Lung (tissue), 12 donors: ENCODE data around the gene TAF1B. TPM values are rescaled to one million over a fixed set of nuclear protein-coding genes. Genes with fewer than 3 reads are reported as not detected.

Experiments used
- ATAC-seq: fragments of 200-7000 bp; cut with Tn5 transposase; one replicate; pipeline ENCODE4 v1.9.1; 2020; ENCODE audit warnings: moderate number of reproducible peaks; ENCODE audit not compliant: insufficient read depth, low FRiP score
- DNase-seq, 3 donors: peaks; one replicate each; pipeline ENCODE4 v3.0.0-alpha.2; 2013 to 2017
- H3K27ac ChIP-seq, 2 donors: one replicate each; pipeline ENCODE4 v1.5.1; 2013; ENCODE audit warnings: mild to moderate bottlenecking in 2 of 2, moderate library complexity in 2 of 2, control low read depth in 1 of 2, inconsistent platforms in 1 of 2, low read depth in 1 of 2, low read length in 1 of 2
- H3K27me3 ChIP-seq, 3 donors: one replicate each; pipeline ENCODE4 v1.5.1; 2013; ENCODE audit warnings: low read length in 2 of 3; ENCODE audit not compliant: control insufficient read depth in 3 of 3, insufficient read depth in 3 of 3
- H3K36me3 ChIP-seq, 4 donors: one replicate each; pipeline ENCODE4 v1.5.1; 2013; ENCODE audit warnings: low read length in 4 of 4, mild to moderate bottlenecking in 1 of 4, moderate library complexity in 1 of 4; ENCODE audit not compliant: control insufficient read depth in 4 of 4, insufficient read depth in 4 of 4
- H3K4me1 ChIP-seq, 5 donors: one replicate each; pipeline ENCODE4 v1.5.1; 2013; ENCODE audit warnings: low read length in 5 of 5, mild to moderate bottlenecking in 2 of 5, moderate library complexity in 1 of 5; ENCODE audit not compliant: control insufficient read depth in 5 of 5, insufficient read depth in 5 of 5
- H3K4me3 ChIP-seq: one replicate; pipeline ENCODE4 v1.5.1; 2013; ENCODE audit warnings: mild to moderate bottlenecking, control low read depth, moderate library complexity
- H3K9ac ChIP-seq, 2 donors: one replicate each; pipeline ENCODE4 v1.5.1; 2013; ENCODE audit warnings: low read length in 2 of 2, control low read depth in 1 of 2; ENCODE audit not compliant: insufficient read depth in 1 of 2
- H3K9me3 ChIP-seq, 4 donors: one replicate each; pipeline ENCODE4 v1.5.1; 2013; ENCODE audit warnings: low read length in 3 of 4, mild to moderate bottlenecking in 1 of 4, moderate library complexity in 1 of 4; ENCODE audit not compliant: control insufficient read depth in 4 of 4, insufficient read depth in 3 of 4
- CTCF ChIP-seq: IDR thresholded peaks from 2 replicates; pipeline ENCODE4 v1.5.1; 2012; ENCODE audit warnings: mild to moderate bottlenecking; ENCODE audit errors: control extremely low read depth, extremely low read depth
- WGBS, 2 donors: extraction: QIAGEN DNeasy Blood & Tissue Kit; methylation state at CpG; one replicate each; pipeline ENCODE4 v1.1.7; 2013; 5-methylcytosine and 5-hydroxymethylcytosine counted together
- polyA plus RNA-seq, 2 donors: library from polyadenylated mRNA; stranded (reverse); fragments of 200-250 nt; gene quantifications; one replicate each; pipeline ENCODE4 v1.2.1, GENCODE V29; 2013
- total RNA-seq, 2 donors: library from RNA; depleted of rRNA in 1 of 2; stranded (reverse); fragments of >200 nt in 1 of 2; gene quantifications; one replicate each; pipeline ENCODE4 v1.2.1, GENCODE V29; 2014 to 2021
- donor health status: control.
- donor health status: control.
- donor health status: Bipolar disorder and iron deficiency.
- donor health status: healthy.
- donor health status: DM: yes; HTN: yes; CAD: no.

TAF1B gene
- total and polyA plus RNA-seq, 4 donors, result 6.1 to 46.3 (median 14.9) TPM

DNA sequence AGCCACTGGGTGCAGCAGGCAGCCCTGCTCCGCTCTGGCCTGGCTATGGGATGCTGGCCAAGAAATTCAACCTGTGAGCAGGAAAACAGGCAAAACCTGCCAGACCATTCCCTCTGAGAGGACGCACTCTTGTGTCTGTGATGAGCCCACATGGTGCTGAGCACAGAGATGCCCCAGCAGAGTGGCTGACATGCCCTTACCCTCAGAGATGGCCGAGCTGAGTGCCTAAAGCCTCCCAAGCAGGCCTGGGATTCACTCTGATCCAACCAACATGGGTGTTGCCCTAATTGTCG lies 34.3 kb upstream of the TAF1B start:
- DNase-seq (peak; percentile 22 to 49 (median 40)), ATAC-seq (no peak)
- Histone ChIP-seq H3K27me3 (no peaks in the 10 kb centered on the region), H3K9ac (no peak overlapping the region), H3K36me3 (no peaks in the 10 kb centered on the region), H3K27ac (no peak overlapping the region), H3K4me3 (no peak overlapping the region), H3K4me1 (peaks cover 0 to 24% (median 5%) of the 10 kb centered on the region in 5 donors), H3K9me3 (no peaks in the 10 kb centered on the region)
- TF ChIP-seq CTCF, result no peak
- 73 to 93% methylated on average over 4 of the region's 4 CpGs for WGBS, 2 donors

DNA sequence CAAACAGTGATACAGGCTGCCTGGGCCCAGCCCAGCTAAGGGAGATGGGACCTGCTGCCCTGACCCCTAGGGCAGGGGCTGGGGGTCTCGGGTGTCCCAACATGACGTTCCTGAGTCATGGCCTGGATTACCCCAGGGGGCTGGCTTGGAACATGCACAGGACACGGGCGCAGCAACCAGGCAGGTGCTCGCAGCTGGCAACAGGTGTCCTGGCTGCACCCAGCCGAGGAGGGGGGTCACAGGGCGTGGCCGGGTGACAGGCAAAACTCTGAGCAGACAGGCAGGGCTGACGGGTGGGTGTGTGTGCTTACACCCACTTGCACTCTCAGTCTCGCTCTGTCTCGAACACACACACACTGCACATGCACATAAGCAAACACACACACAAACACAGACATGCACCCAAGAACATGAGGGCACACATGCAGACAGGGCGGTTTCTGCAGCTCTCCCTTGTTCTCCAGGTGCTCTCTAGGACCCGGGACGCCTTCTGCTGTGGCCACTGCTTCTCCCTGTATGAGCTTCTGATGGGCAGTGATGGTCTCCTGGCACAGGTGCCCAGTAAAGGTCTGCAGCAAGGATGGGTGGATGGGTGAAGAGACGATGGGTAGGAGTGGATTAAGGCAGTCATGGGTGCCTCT lies 33.7 kb upstream of the TAF1B start:
- Histone ChIP-seq H3K27ac (no peak overlapping the region), H3K4me3 (no peak overlapping the region), H3K9me3 (no peaks in the 10 kb centered on the region), H3K27me3 (no peaks in the 10 kb centered on the region), H3K36me3 (no peaks in the 10 kb centered on the region), H3K4me1 (peaks cover 0 to 26% (median 8%) of the 10 kb centered on the region in 5 donors), H3K9ac (no peak overlapping the region)
- 79 to 85% methylated on average over 15 of the region's 15 CpGs for WGBS, 2 donors
- ATAC-seq, result no peak
- no peak for TF ChIP-seq CTCF
- no peak for DNase-seq

- H3K4me3 ChIP-seq, result no peak overlapping the region
- no peaks in the 10 kb centered on the region for H3K9me3 ChIP-seq
- H3K36me3 ChIP-seq, result no peaks in the 10 kb centered on the region
- no peak overlapping the region for H3K9ac ChIP-seq
- no peak overlapping the region for H3K27ac ChIP-seq
- 82 to 83% methylated on average over 5 of the region's 5 CpGs for WGBS, 2 donors
- no peak for DNase-seq
- TF ChIP-seq CTCF, result no peak
- H3K27me3 ChIP-seq, result no peaks in the 10 kb centered on the region
- H3K4me1 ChIP-seq, result peaks cover 0 to 13% (median 8%) of the 10 kb centered on the region in 5 donors
- ATAC-seq, result no peak
Observed at GRCh38 chr2:9811216-9811615, 32.1 kb upstream of the TAF1B start.
